Right lobe of liver (tissue), 4 donors: ENCODE results near the gene TMPRSS9.

Source experiments
- CTCF ChIP-seq, 4 donors: fragments of 200-600 bp in 3 of 4; fragments of 450-650 bp in 1 of 4; IDR thresholded peaks; one replicate each; pipeline versions ENCODE4 v1.5.1 to v1.8.0; 2016 to 2022; ENCODE audit warnings: antibody characterized with exemption in 4 of 4, mild to moderate bottlenecking in 2 of 4
- POLR2A ChIP-seq: fragments of 450-650 bp; IDR thresholded peaks from one replicate; pipeline ENCODE4 v1.6.1; 2017; ENCODE audit warnings: antibody characterized with exemption, mild to moderate bottlenecking
- donor health status: DM: no; HTN: no; CAD: no.
- donor health status: DM: no; HTN: no; CAD: no.
- donor health status: DM: no; HTN: yes; CAD: no.

GRCh38 chr19:2454962-2455850, 95.1 kb downstream of the TMPRSS9 start:
- no peak for TF ChIP-seq POLR2A
- TF ChIP-seq CTCF (IDR thresholded peaks at IDR 0.05): no peak
